A204.1 (cell line): ENCODE results near the gene HSPB6.
A peak's percentile ranks its signal among the peaks of the same experiment; 100 is the strongest.

Source experiments
- FAIRE-seq: peaks from 2 replicates; lab custom pipeline; 2012; peaks lifted over from hg19 to GRCh38; lab: Jason Lieb, UNC

HSPB6 gene

DNA sequence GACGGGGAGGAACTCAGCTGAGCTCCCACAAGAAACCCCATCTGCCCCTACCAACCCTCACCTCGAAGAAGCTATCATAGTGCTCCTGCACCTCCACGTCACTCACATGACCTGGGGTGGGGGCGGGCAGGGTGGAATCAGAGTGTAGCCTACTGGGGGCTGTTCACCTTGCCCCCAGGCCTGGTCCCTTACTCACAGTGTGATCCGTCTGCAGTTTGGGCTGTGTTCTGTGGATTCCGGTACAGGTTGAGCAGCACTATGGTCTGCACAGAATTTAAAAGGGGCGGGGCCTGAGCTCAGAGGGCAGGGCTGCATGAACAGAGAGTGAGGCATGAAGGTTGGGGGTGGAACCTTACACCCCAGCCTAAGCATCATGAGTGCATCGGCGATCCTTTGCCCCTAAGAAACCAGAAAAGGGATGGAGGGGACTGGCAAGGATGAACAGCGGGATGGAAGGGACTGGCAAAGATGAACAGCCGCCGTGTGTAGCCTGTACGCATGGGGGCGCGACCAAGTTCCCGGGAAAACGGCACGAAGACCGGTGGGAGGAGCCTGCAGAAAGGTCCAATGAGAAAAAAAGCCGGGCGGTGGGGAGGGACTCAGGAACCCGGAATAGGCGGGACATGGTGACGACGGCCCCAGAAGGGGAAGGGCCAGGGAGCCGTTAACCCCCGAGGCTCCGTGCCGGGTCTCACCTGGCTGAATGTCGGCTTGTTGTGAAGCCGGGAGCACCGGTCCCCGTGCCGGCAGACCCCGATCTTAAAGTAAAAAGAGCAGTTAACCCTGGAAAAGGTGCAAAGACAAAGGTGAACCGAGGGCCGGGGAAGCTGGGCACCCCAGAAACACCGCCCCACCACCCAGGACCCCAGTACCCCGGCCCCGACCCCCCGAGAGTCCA, 12.2 kb downstream of the HSPB6 start:
- FAIRE-seq = peak; percentile 82

DNA sequence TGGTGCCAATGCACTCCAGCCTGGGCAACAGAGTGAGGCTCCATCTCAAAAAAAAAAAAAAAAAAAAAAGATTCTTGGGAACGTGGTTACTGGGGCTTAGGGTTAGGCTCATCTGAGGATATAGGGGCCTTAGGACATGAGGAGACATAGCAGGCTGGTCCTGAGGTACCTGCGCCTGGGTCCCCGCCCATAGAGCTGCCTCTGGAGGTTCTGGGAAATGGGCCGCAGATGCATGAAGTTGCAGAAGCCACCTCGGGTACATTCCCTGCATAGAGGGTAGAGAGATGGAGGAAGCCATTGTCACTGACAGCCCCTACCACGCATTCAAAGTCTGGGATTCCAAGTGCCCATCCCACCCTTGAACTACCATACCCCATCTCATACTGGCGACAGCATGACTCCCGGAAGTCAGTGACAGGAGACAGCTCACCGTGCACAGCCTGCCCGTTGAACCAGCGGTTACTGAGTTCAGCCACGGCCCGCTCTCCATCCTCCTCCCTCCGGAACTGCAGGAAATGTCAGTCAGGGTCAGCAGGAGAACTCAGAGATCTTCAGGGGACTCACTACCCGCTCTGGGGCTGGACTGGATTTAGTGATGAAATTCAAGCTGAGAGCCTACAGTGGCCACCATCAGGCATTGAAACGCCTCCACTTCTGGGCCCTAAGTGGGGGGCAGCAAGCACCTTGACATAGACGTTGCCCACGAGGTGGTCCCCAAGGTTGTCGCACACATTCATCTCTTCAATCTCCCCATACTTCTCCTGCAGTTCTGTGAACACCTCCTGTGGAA, 13.0 kb downstream of the HSPB6 start:
- FAIRE-seq = no peak

GRCh38 chr19:35742121-35742724, 14.6 kb downstream of the HSPB6 start, which contains the start of gene IGFLR1:
IGFLR1 (minus strand) TSS chr19:35742452; CDS start chr19:35741180, 1,272 bp downstream.
- FAIRE-seq = no peak

GRCh38 chr19:35741203-35741515, 15.7 kb downstream of the HSPB6 start:
- FAIRE-seq = no peak

- FAIRE-seq = peak; percentile 86
Observed at GRCh38 chr19:35740423-35741202, 16.2 kb downstream of the HSPB6 start.

DNA sequence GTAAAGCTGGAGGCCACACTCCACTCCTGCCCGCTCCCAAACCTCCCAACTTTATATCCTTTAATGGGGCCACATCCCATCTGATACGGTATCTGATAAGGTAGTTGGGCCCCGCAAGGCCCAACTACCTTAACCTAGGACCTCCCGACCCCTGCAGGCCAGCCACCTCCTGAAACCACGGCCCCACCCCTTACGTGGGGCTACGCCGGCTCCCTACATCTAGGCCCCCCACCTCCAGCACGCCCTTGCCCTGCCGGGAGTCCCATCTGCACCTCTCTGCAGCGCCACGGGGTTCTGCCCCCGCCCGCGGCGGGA, 16.8 kb downstream of the HSPB6 start:
- no peak for FAIRE-seq

- no peak for FAIRE-seq
Observed at GRCh38 chr19:35739275-35740107, 17.3 kb downstream of the HSPB6 start.

- FAIRE-seq = no peak
Observed at GRCh38 chr19:35738887-35739229, 18.0 kb downstream of the HSPB6 start.

DNA sequence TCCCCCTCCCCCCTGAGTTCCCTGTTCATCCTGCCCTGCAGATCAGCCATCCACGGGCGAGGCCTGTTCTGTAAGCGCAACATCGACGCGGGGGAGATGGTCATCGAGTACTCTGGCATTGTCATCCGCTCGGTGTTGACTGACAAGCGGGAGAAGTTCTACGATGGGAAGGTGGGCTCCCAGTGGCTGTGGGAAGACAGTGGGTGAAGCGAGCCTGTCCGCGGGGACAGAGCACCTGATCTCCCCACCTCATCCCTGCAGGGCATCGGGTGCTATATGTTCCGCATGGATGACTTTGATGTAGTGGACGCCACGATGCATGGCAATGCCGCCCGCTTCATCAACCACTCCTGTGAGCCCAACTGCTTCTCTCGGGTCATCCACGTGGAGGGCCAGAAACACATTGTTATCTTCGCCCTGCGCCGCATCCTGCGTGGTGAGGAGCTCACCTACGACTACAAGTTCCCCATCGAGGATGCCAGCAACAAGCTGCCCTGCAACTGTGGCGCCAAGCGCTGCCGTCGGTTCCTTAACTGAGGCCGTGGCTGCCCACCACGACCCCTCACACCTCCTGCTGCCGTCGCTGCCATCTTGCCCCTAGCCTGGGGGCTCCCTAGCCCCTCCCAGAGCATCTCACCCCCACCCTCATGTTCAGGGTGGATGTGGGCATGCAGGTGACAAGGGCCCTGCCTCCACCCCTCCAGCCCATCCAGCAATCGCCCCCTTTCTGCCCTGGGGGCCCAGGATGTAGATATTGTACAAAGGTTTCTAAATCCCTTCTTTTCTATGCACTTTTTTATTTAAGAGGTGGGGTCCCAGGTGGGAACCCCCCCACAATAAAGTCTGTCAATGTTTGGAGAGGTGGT, 18.6 kb downstream of the HSPB6 start:
- FAIRE-seq = no peak

DNA sequence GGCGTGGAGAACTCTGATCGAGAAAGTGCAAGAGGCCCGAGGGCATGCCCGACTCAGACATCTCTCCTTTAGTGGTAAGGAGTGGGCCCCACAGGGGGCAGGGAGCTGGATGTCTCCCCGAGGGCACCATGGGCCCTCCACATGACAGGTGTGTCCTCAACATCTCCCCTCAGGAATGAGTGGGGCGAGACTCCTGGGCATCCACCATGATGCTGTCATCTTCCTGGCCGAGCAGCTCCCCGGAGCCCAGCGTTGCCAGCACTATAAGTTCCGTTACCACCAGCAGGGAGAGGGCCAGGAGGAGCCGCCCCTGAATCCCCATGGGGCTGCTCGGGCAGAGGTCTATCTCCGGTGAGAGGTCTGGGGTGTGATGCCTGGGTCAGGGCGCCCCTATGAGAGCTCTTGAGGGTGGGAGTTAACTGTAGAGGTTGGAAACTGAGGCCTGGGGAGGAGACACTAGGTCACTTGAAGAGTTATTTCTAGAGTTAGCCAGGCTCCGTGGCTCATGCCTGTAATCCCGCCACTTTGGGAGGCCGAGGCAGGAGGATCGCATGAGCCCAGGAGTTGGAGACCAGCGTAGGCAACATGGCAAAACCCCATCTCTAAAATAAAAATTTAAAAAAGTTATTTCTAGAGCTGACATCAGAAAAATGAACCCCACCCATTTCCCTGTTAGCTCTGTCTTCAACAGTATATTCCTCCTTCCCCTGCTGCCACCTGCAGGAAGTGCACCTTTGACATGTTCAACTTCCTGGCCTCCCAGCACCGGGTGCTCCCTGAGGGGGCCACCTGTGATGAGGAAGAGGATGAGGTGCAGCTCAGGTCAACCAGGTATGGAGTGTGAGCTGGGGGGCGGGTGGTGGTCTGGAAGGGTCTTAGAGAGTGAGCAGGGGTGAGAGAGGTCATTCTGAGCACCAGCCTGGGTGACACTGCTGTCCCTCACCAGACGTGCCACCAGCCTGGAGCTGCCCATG, 19.6 kb downstream of the HSPB6 start:
- FAIRE-seq = no peak

- FAIRE-seq = no peak
Observed at GRCh38 chr19:35734889-35735288, 21.9 kb downstream of the HSPB6 start.

GRCh38 chr19:35734273-35734672, 22.6 kb downstream of the HSPB6 start:
- FAIRE-seq = no peak

DNA sequence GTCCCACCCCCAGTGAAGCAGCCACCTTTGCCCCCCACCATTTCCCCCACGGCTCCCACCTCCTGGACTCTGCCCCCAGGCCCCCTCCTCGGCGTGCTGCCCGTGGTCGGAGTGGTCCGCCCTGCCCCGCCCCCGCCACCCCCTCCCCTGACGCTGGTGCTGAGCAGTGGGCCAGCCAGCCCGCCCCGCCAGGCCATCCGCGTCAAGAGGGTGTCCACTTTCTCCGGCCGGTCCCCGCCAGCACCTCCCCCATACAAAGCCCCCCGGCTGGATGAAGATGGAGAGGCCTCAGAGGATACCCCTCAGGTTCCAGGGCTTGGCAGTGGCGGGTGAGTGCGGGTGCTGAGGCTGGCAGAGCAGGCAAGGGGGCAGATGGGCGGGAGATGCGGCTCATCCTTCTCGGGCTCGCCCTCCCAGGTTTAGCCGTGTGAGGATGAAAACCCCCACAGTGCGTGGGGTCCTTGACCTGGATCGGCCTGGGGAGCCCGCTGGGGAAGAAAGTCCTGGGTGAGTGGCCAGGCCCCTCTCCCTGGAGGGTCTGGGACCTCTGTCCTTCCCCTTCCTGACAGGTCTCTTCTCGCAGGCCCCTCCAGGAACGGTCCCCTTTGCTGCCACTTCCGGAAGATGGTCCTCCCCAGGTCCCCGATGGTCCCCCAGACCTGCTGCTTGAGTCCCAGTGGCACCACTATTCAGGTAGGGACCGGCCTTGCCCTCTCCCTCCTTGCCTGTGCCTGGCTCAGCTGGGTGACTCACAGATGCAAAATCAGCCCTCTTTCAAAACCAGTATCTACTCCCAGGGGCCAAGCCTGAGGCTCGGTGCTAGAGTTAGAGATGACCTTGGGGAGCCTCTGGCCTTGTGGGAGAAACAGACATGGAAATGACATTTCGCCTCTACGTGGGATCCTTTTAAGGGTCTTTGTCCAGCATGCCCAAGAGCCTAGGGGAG, 23.4 kb downstream of the HSPB6 start:
- no peak for FAIRE-seq

GRCh38 chr19:35732540-35733179, 24.2 kb downstream of the HSPB6 start:
- no peak for FAIRE-seq

- FAIRE-seq = no peak
Observed at GRCh38 chr19:35731779-35732405, 24.9 kb downstream of the HSPB6 start.

DNA sequence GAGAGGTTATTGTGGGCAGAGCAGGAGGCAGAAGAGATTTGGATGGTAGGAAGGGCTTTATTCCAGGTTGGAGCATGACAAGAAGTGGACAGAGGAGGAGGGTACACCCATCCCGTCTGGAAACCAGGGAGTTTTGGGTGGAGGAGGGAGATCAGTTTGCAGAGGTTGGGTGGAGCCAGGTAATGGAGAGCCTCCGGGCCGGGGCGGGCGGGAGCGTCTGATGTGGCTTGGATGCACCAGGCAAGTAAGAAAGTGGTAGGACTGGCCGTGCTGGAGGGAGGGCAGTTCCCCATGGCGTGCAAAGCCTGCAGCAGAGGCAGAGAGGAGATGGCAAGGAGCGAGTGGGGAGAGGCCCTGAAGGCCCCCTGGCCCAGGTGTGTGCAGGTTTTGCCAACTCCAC, 25.5 kb downstream of the HSPB6 start:
- no peak for FAIRE-seq

GRCh38 chr19:35730326-35730725, 26.5 kb downstream of the HSPB6 start:
- FAIRE-seq = no peak
